LHCN-M2 (cell line): ENCODE measurements around the gene SNX10. TPM values are rescaled to one million over a fixed set of nuclear protein-coding genes. Genes with fewer than 3 reads are reported as not detected.

Experiments used
- DNase-seq: peaks from one replicate; pipeline ENCODE4 v3.0.0-alpha.2; 2012; ENCODE audit warnings: low read depth
- total RNA-seq: library from RNA; depleted of rRNA; stranded (reverse); fragments of >200 nt; gene quantifications from 2 replicates; pipeline ENCODE4 v1.2.3, GENCODE V29; 2014; rRNA removed

The SNX10 gene
- total RNA-seq, 1 experiment from 2014 or later = not detected

DNA sequence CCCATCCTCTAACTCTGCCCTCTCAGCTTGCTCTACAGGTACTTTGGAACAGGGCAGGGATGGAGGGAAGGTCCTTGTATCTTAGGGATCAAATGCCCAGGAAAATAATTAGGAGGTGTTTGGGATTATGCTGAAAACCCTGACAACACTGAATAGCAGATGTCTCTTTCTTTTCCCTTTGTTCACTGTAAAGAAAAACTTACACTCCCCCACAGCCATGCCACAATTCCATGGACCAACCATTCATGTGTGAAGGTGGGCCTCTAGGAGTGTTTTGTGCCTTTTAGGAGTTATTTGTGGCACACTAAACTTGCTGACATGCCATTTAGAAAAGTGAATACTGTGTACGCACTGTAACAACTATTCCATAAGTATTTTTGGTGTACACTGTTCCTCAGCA is 108.1 kb downstream of the SNX10 start:
- DNase-seq = no peak

DNA sequence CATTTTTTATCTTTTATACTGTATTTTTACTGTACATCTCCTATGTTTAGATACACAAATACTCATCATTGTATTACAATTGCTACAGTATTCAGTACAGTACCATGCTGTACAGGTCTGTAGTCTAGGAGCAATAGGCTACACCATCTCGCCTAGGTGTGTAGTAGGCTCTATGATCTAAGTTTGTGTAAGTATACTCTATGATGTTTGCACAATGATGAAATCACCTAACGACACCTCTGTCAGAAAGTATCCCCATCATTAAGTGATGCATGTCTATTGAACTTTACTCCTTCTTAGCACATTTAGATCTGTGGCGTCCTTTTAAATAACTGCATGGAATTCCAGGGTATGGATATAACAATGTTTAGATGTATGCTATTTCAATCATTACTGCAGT is 112.0 kb downstream of the SNX10 start:
- DNase-seq = no peak

DNA sequence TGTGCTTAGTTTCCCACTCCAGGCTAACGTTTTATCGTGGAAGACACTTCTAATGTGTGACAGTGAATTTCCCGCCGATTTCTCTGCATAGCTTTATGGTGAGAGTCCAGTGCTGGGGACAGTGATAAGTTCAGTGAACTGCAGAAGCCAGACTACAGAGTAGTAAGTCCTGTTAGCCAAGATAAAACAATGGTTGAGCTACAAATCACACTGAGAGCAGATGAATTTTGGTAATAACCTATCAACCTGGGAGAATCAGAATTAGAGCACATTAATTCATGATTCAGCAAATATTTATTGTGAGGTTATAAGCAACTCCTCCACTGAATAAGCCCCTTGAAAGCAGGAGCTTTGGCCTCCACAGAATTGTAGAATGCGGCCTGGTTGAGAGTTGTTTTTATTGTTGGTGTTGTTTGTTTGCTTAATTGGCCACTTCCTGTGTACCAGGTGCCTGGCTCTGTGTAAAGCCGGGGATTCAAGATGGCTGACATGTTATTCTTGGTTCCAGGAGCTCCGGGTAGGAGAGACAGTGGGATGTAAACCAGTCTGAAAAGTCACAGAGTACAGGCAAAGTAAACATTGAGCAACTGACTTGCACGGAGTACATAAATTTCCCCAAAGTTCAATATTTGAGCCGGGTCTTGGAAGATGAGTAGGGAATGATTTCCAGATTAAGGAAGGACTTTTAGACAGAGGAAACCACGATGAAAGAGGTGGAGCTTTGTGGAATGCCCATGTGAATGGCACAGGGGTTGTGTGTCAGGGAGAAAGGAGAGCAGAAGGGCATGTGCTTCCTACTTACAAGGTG is 112.7 kb downstream of the SNX10 start:
- no peak for DNase-seq

DNA sequence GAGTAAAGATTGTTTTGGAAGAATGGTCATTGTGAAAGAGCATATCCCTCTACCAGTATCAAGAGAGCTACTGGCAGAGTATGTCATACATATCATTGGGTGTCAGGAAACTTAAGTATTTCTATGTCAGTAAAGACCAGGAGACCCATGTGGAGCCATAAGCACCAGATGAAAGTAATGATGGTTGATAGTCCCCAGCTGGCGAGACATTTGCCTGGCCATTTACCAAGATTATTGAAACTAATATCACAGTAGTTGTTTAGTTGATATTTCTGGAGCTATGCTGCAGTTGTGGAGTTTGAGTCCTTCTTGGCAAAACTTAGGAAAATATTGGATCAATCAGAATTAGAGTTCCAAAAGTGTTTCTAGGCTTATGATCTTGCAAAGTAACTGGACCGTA is 114.8 kb downstream of the SNX10 start:
- no peak for DNase-seq

DNA sequence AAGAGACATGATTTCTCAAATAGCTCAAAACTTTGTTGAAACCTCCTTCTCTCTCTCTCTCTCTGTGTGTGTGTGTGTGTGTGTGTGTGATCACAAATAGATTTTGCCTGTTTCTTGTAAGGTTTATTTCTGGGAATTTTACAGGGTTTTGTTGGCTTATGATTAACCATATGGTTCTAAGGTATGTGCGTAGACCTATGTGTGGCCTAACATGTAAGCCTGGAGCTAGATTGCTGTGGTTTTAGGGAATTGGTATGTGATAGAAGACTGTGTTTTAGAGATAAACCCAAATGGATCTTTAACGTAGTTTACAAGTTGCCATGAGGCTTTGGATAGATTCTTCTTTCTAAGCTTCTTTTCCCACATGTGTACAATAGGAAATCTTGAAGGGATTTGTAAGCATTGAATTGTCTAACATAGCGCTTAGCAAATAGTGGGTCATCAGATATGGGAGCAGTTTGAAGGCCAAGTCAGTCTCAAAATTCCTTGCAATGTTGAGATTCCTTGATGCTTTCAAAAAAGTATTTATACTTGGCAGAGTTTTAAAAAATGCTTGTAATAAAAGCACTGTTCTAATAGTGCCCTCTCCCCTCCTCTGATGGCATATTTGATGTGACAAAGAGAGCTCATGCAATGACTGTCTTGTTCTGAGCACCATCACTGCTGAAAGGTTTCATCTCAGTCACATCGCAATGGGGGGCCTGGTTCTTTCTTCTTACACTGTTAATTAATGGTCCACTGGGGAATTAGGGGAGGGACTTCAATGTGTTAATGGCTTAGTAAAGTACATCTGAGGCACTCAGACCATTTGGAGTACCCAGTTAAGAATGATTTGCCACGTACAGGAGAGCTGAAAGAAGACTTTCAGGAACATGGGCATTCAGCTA is 118.2 kb downstream of the SNX10 start:
- no peak for DNase-seq

DNA sequence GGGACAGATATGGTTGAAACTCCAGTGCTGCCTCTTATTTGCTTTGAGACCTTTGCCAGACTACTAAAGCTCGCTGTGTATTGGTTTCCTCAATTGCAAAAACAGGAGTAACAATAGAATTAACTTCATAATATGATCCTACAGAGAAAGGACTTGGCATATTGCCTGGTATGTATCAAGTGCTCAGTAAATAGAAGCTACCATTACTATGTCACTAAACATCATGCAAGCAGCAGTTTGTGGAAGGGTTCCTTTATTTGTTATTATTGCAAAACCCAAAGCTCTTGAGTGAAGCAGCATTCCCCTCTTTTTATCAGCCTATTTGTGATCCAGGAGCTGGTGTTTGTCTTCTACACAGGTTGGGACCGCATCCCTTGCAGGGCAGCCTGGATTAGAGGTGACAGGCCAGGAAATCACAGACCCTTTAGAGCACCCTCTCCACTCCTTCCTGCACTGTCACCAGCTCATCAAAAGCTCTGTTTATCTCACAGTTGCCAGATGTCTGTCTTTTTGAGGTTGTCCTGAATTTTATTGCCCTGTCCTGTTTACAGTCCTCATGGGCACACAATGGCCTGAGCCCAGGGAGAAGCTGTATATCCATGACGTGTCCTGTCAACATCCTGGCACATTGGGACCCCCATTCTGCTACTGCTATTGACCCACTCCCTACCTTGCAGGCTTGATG is 121.5 kb downstream of the SNX10 start:
- DNase-seq = no peak

DNA sequence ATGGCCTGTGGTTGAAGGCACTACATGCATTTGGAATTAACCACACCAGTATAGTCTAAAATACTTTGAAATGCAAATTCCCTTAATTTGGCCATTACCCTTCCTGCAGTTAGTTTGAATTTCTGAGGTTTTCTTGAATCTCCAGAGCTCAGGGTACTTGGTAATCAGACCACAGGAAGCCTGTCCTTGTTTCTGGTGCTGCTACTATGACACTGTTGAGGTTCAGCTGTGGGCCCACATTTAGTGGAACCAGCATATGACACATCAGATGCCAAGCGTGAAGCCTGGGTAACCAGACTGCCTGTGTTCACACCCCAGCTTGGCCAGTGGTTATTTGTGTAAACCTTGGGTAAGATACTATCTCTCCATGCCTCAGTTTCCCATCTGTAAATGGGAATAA is 124.3 kb downstream of the SNX10 start:
- no peak for DNase-seq

DNA sequence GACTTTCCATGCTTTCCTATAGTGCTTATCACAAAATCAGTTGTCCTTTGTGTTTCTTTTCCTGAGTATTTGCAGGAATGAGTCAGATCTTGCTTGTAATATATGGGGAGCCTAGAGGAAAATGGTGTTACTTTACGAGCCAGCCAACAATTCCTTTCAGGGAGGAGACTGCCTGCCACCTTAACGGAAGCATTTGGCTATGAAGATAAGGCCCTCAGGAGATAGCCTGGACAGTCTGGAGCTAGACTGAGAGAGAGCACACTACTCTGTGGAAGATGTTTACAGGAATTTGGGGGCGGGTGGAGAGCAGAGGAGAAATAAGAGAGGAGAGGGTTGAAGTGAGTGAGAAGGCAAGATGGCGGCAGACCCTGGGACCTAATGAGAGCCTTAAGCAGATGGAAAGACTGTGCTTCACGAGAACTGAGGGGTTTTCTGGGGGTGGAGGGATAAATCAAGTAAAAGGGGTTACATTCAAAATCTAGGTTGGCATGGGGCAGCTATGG is 126.3 kb downstream of the SNX10 start:
- no peak for DNase-seq

DNA sequence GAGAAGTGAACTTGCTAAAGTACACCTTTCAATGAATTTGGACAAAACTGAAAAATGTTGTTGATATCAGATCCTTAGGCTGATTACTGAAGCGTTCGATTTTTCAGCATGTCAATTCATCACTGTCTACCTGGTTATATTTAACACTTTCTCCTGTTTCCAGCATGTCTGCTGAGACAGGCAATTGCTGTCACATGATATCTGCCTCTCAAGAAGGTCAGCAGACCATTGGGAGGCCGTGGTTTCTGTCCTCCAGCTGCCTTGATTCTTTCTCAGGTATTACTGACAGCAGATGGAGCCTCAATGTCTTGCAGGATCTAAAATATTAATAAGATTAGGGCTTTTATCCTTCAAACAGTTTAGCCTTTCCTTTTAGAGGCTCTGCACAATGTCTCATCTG is 127.5 kb downstream of the SNX10 start:
- DNase-seq = no peak

DNA sequence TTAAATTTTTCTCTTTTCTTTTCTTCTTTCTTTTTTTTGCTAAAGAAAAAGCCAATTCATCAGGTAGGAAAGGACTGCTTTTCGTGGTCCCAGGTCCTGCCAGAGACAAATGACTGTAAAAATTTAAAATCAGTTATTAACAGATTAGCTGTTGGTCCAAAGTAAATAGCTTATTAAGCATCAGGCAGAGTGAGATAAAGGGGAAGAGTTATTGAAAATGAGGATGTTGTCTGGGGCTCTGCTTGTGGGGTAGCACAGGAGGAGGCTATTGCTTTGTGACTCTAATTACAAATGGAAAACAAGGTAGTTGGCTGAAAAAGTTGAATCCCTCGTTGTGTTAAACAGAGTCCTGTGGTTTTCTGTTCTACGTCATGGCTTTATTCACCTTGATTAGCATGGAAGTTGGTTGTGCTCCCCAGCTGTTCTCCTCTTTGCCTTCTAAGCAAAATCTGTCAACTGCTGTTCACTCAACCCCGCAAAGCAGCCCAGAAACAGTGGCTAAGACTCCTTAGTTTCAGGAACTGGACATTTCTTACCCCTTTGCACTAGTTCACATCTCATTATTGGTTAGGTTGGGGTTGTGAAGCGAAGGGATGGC is 128.9 kb downstream of the SNX10 start:
- DNase-seq = no peak

DNA sequence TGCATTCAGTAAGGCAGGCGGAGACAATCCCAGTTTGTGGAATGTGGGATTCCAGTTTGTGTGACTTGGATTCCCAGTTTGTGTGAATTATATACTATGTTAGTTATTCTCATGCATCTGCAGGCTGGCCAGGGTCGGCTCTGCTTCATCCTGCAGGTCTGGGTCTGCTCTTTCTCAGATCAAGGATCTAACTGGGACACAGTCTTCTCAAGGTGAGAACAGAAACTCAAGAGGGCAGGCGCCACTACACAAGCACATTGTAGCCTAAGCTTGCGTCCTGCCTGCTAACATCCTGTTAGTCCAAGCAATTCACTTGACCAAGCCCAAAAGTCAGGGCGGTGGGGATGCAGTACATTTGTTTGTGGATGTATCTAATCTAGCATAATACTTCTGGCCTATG is 131.1 kb downstream of the SNX10 start:
- no peak for DNase-seq

DNA sequence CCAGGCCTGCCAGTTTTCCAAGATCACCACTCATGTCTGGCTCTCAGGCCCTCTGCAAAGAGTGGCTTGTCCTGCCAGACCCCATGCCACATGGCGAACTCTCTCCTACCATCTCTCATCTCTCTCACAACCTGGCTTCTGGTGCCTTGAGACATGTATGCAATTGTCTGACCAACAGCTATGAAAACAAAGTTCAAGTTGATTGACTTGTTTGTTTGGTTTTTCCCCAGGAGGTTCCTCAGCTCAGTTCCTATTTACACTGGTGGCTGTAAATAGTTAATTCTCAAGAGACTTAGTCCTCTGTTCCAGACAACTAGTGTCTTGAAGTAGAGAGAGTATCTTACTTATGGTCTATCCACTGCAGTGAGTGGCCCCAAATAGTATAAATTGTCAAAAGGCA is 131.8 kb downstream of the SNX10 start:
- DNase-seq = no peak

Other genes starting within 250 kb of the SNX10 start
- 1.6 and 2.6 TPM in 2 replicates for gene NFE2L3, start 139.7 kb upstream of the SNX10 start, total RNA-seq
- gene HNRNPA2B1, start 91.1 kb upstream of the SNX10 start, total RNA-seq = 226 and 347 TPM in 2 replicates
- 259 and 289 TPM in 2 replicates for gene CBX3, start 90.1 kb upstream of the SNX10 start, total RNA-seq